ENCODE measurements around the gene LTA. TPM values are rescaled to one million over a fixed set of nuclear protein-coding genes. Genes with fewer than 3 reads are reported as not detected.
A peak's percentile ranks its signal among the peaks of the same experiment; 100 is the strongest.

Gene LTA
- total and polyA plus RNA-seq, 2 donors (not counting 1 experiment from before 2014, with no cell fraction given): not detected

- H3K79me2 ChIP-seq (ENCODE audit: control insufficient read depth, insufficient read depth, low read length): peaks cover 51% of the 10 kb centered on the region
- TF ChIP-seq EZH2 (IDR thresholded peaks at IDR 0.05; ENCODE audit: low read length, missing control alignments): no peak
- TF ChIP-seq, protein P1, sequence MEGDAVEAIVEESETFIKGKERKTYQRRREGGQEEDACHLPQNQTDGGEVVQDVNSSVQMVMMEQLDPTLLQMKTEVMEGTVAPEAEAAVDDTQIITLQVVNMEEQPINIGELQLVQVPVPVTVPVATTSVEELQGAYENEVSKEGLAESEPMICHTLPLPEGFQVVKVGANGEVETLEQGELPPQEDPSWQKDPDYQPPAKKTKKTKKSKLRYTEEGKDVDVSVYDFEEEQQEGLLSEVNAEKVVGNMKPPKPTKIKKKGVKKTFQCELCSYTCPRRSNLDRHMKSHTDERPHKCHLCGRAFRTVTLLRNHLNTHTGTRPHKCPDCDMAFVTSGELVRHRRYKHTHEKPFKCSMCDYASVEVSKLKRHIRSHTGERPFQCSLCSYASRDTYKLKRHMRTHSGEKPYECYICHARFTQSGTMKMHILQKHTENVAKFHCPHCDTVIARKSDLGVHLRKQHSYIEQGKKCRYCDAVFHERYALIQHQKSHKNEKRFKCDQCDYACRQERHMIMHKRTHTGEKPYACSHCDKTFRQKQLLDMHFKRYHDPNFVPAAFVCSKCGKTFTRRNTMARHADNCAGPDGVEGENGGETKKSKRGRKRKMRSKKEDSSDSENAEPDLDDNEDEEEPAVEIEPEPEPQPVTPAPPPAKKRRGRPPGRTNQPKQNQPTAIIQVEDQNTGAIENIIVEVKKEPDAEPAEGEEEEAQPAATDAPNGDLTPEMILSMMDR (conservative IDR thresholded peaks at IDR 0.05 in 1 of 2, IDR thresholded peaks at IDR 0.05 in 1 of 2; ENCODE audit: low read depth in 1 of 2, low read length in 2 of 2): no peak
- no peak for DNase-seq (ENCODE audit: low read depth in 2 of 2)
- H2AFZ ChIP-seq (ENCODE audit: low read length): no peak overlapping the region
- H3K4me3 ChIP-seq (replicated peaks in 1 of 4; ENCODE audit: control extremely low read depth in 1 of 4, insufficient read depth in 1 of 4, low read depth in 3 of 4, low read length in 4 of 4): peak overlapping the region; percentile 75 to 99 (median 92)
- no peaks in the 10 kb centered on the region for H4K20me1 ChIP-seq (ENCODE audit: control insufficient read depth, extremely low read depth, insufficient read depth, low read length)
- peaks cover 2% of the 10 kb centered on the region for H3K4me1 ChIP-seq (ENCODE audit: control insufficient read depth, extremely low read depth, insufficient read depth, low read length)
- peak overlapping the region; percentile 95 for H3K9ac ChIP-seq (ENCODE audit: insufficient read depth, low read length)
- H3K27ac ChIP-seq (ENCODE audit: insufficient read depth, low read length): peak overlapping the region; percentile 100
- H3K4me2 ChIP-seq (ENCODE audit: extremely low read depth, insufficient read depth, low read length): peak overlapping the region; percentile 99
- no peaks in the 10 kb centered on the region for H3K27me3 ChIP-seq (ENCODE audit: control insufficient read depth, insufficient read depth, low read length)
- no peaks in the 10 kb centered on the region for H3K9me3 ChIP-seq (ENCODE audit: control insufficient read depth, insufficient read depth, low read depth, low read length)
- peaks cover 21% of the 10 kb centered on the region for H3K36me3 ChIP-seq (ENCODE audit: control insufficient read depth, insufficient read depth, low read length)
Observed at GRCh38 chr6:31621991-31622390, 49.9 kb downstream of the LTA start.

DNA sequence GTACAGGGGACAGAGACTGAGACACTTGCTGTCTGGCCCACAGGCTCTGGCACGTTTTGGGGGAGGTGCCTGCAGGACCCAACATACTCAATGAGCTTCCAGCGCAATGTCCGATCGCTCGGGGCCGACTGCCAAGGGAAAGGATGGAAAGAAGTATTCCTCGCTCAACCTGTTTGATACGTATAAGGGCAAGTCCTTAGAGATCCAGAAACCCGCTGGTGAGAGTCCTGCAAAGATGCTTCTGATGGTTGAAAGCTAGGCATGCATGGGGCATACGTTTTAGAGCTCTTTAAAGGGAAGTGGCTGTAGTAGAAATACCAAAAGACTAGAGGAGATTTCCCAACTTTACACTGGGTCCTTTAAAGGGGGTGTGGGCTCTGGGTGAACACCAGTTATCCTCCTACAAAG is 50.6 kb downstream of the LTA start:
- peaks cover 2% of the 10 kb centered on the region for H3K4me1 ChIP-seq (ENCODE audit: control insufficient read depth, extremely low read depth, insufficient read depth, low read length)
- no peaks in the 10 kb centered on the region for H4K20me1 ChIP-seq (ENCODE audit: control insufficient read depth, extremely low read depth, insufficient read depth, low read length)
- H3K4me2 ChIP-seq (ENCODE audit: extremely low read depth, insufficient read depth, low read length): peak overlapping the region; percentile 99
- H2AFZ ChIP-seq (ENCODE audit: low read length): no peak overlapping the region
- no peak for DNase-seq (ENCODE audit: low read depth in 2 of 2)
- H3K79me2 ChIP-seq (ENCODE audit: control insufficient read depth, insufficient read depth, low read length): peaks cover 56% of the 10 kb centered on the region
- no peaks in the 10 kb centered on the region for H3K9me3 ChIP-seq (ENCODE audit: control insufficient read depth, insufficient read depth, low read depth, low read length)
- no peaks in the 10 kb centered on the region for H3K27me3 ChIP-seq (ENCODE audit: control insufficient read depth, insufficient read depth, low read length)
- H3K36me3 ChIP-seq (ENCODE audit: control insufficient read depth, insufficient read depth, low read length): peaks cover 27% of the 10 kb centered on the region
- TF ChIP-seq, protein P1 (conservative IDR thresholded peaks at IDR 0.05 in 1 of 2, IDR thresholded peaks at IDR 0.05 in 1 of 2; ENCODE audit: low read depth in 1 of 2, low read length in 2 of 2): no peak
- TF ChIP-seq EZH2 (IDR thresholded peaks at IDR 0.05; ENCODE audit: low read length, missing control alignments): no peak
- H3K9ac ChIP-seq (ENCODE audit: insufficient read depth, low read length): no peak overlapping the region
- H3K4me3 ChIP-seq (replicated peaks in 1 of 4; ENCODE audit: control extremely low read depth in 1 of 4, insufficient read depth in 1 of 4, low read depth in 3 of 4, low read length in 4 of 4): peak overlapping the region; percentile 75 to 99 (median 92)
- no peak overlapping the region for H3K27ac ChIP-seq (ENCODE audit: insufficient read depth, low read length)

Other genes starting within 250 kb of the LTA start
Only the 30 nearest of the 34 such genes appear.
- gene HLA-B, start 215.1 kb upstream of the LTA start, total RNA-seq: 190 and 244 TPM in 2 replicates
- gene HLA-B, start 215.1 kb upstream of the LTA start, polyA plus RNA-seq: 441 and 1,124 TPM in 2 replicates
- 28.5 and 85.2 TPM in 2 replicates for gene MICA, start 168.7 kb upstream of the LTA start, total RNA-seq
- 54.2 and 81.1 TPM in 2 replicates for gene MICA, start 168.7 kb upstream of the LTA start, polyA plus RNA-seq
- gene MICB, start 74.1 kb upstream of the LTA start, total RNA-seq: 6.2 and 17.2 TPM in 2 replicates
- 18.6 and 19.2 TPM in 2 replicates for gene MICB, start 74.1 kb upstream of the LTA start, polyA plus RNA-seq
- not detected in 2 replicates for gene MCCD1, start 43.3 kb upstream of the LTA start, total RNA-seq
- gene MCCD1, start 43.3 kb upstream of the LTA start, polyA plus RNA-seq: not detected in 2 replicates
- 192 and 370 TPM in 2 replicates for gene DDX39B, start 30.3 kb upstream of the LTA start, total RNA-seq
- gene DDX39B, start 30.3 kb upstream of the LTA start, polyA plus RNA-seq: 323 and 410 TPM in 2 replicates
- gene ATP6V1G2, start 25.7 kb upstream of the LTA start, total RNA-seq: 4.1 and 11.2 TPM in 2 replicates
- gene ATP6V1G2, start 25.7 kb upstream of the LTA start, polyA plus RNA-seq: 9.1 and 16.0 TPM in 2 replicates
- 44.3 and 47.5 TPM in 2 replicates for gene NFKBIL1, start 24.7 kb upstream of the LTA start, total RNA-seq
- 3.7 and 5.1 TPM in 2 replicates for gene NFKBIL1, start 24.7 kb upstream of the LTA start, polyA plus RNA-seq
- gene TNF, start 3.3 kb downstream of the LTA start, total RNA-seq: not detected in 2 replicates
- gene TNF, start 3.3 kb downstream of the LTA start, polyA plus RNA-seq: not detected in 2 replicates
- gene LTB, start 10.1 kb downstream of the LTA start, total RNA-seq: not detected in 2 replicates
- gene LTB, start 10.1 kb downstream of the LTA start, polyA plus RNA-seq: not detected in 2 replicates
- gene LST1, start 14.0 kb downstream of the LTA start, total RNA-seq: not detected in 2 replicates
- gene LST1, start 14.0 kb downstream of the LTA start, polyA plus RNA-seq: not detected in 2 replicates
- not detected in 2 replicates for gene NCR3, start 20.7 kb downstream of the LTA start, total RNA-seq
- not detected in 2 replicates for gene NCR3, start 20.7 kb downstream of the LTA start, polyA plus RNA-seq
- not detected in 2 replicates for gene AIF1, start 42.9 kb downstream of the LTA start, total RNA-seq
- gene AIF1, start 42.9 kb downstream of the LTA start, polyA plus RNA-seq: not detected in 2 replicates
- 22.9 and 46.6 TPM in 2 replicates for gene PRRC2A, start 48.4 kb downstream of the LTA start, total RNA-seq
- 26.9 and 50.7 TPM in 2 replicates for gene PRRC2A, start 48.4 kb downstream of the LTA start, polyA plus RNA-seq
- gene BAG6, start 80.4 kb downstream of the LTA start, total RNA-seq: 90.9 and 124 TPM in 2 replicates
- gene BAG6, start 80.4 kb downstream of the LTA start, polyA plus RNA-seq: 75.3 and 111 TPM in 2 replicates
- gene APOM, start 83.6 kb downstream of the LTA start, total RNA-seq: 0.99 and 1.0 TPM in 2 replicates
- 3.9 and 5.4 TPM in 2 replicates for gene APOM, start 83.6 kb downstream of the LTA start, polyA plus RNA-seq
- gene C6orf47, start 88.5 kb downstream of the LTA start, total RNA-seq: 20.6 and 26.2 TPM in 2 replicates
- gene C6orf47, start 88.5 kb downstream of the LTA start, polyA plus RNA-seq: 6.6 and 7.9 TPM in 2 replicates
- 15.0 and 17.2 TPM in 2 replicates for gene GPANK1, start 92.7 kb downstream of the LTA start, total RNA-seq
- gene GPANK1, start 92.7 kb downstream of the LTA start, polyA plus RNA-seq: 12.7 and 13.1 TPM in 2 replicates
- 67.2 and 70.9 TPM in 2 replicates for gene CSNK2B, start 93.8 kb downstream of the LTA start, total RNA-seq
- gene CSNK2B, start 93.8 kb downstream of the LTA start, polyA plus RNA-seq: 84.9 and 124 TPM in 2 replicates
- 1.3 and 2.0 TPM in 2 replicates for gene LY6G5B, start 97.7 kb downstream of the LTA start, total RNA-seq
- gene LY6G5B, start 97.7 kb downstream of the LTA start, polyA plus RNA-seq: 2.8 and 2.9 TPM in 2 replicates
- 0.51 and 0.83 TPM in 2 replicates for gene LY6G5C, start 108.8 kb downstream of the LTA start, total RNA-seq
- 2.0 and 2.9 TPM in 2 replicates for gene LY6G5C, start 108.8 kb downstream of the LTA start, polyA plus RNA-seq
- 62.1 and 72.0 TPM in 2 replicates for gene ABHD16A, start 131.0 kb downstream of the LTA start, total RNA-seq
- gene ABHD16A, start 131.0 kb downstream of the LTA start, polyA plus RNA-seq: 24.2 and 25.1 TPM in 2 replicates
- not detected in 2 replicates for gene LY6G6F, start 134.6 kb downstream of the LTA start, total RNA-seq
- not detected in 2 replicates for gene LY6G6F, start 134.6 kb downstream of the LTA start, polyA plus RNA-seq
- gene LY6G6D, start 143.1 kb downstream of the LTA start, total RNA-seq: not detected in 2 replicates
- not detected in 2 replicates for gene LY6G6D, start 143.1 kb downstream of the LTA start, polyA plus RNA-seq
- not detected in 2 replicates for gene LY6G6C, start 149.5 kb downstream of the LTA start, total RNA-seq
- gene LY6G6C, start 149.5 kb downstream of the LTA start, polyA plus RNA-seq: not detected in 2 replicates
- not detected in 2 replicates for gene MPIG6B, start 151.1 kb downstream of the LTA start, total RNA-seq
- gene MPIG6B, start 151.1 kb downstream of the LTA start, polyA plus RNA-seq: not detected in 2 replicates
- 97.3 and 119 TPM in 2 replicates for gene DDAH2, start 157.0 kb downstream of the LTA start, total RNA-seq
- gene DDAH2, start 157.0 kb downstream of the LTA start, polyA plus RNA-seq: 42.5 and 43.4 TPM in 2 replicates
- 439 and 615 TPM in 2 replicates for gene CLIC1, start 164.2 kb downstream of the LTA start, total RNA-seq
- gene CLIC1, start 164.2 kb downstream of the LTA start, polyA plus RNA-seq: 639 and 788 TPM in 2 replicates
- 2.3 and 4.3 TPM in 2 replicates for gene MSH5, start 167.7 kb downstream of the LTA start, total RNA-seq
- 6.0 and 11.1 TPM in 2 replicates for gene MSH5, start 167.7 kb downstream of the LTA start, polyA plus RNA-seq
- 0.26 and 0.50 TPM in 2 replicates for gene SAPCD1, start 190.4 kb downstream of the LTA start, total RNA-seq
- 1.3 and 1.4 TPM in 2 replicates for gene SAPCD1, start 190.4 kb downstream of the LTA start, polyA plus RNA-seq
- under 0.01 and 0.66 TPM in 2 replicates for gene VWA7, start 205.0 kb downstream of the LTA start, total RNA-seq
- gene VWA7, start 205.0 kb downstream of the LTA start, polyA plus RNA-seq: 0.16 and 0.60 TPM in 2 replicates

All from fibroblast of lung (primary cell).